Adrenal gland (tissue), 12 donors: ENCODE results near the gene HOXA1. TPM values are rescaled to one million over a fixed set of nuclear protein-coding genes. Genes with fewer than 3 reads are reported as not detected.

Experiments used
- DNase-seq, 7 donors: peaks; one replicate each; pipeline ENCODE4 v3.0.0-alpha.2; 2019 to 2020
- H3K27ac ChIP-seq, 5 donors: fragments of 200-600 bp; sonication (generic) in 4 of 5; 1 replicate in 3 of 5; 2 replicates in 2 of 5; pipeline versions ENCODE4 v1.5.1 to v1.8.0; 2016 to 2020; ENCODE audit warnings: mild to moderate bottlenecking in 1 of 5
- H3K27me3 ChIP-seq: fragments of 200-600 bp; 2 replicates; pipeline ENCODE4 v1.8.0; 2021
- H3K36me3 ChIP-seq, 2 donors: fragments of 200-600 bp; replicated peaks in 1 of 2; 1 replicate in 1 of 2; 2 replicates in 1 of 2; pipeline versions ENCODE4 v1.5.1 to v1.8.0; 2018 to 2022
- H3K4me1 ChIP-seq, 2 donors: fragments of 200-600 bp; replicated peaks in 1 of 2; 1 replicate in 1 of 2; 2 replicates in 1 of 2; pipeline versions ENCODE4 v1.5.1 to v1.8.0; 2018 to 2021
- H3K4me3 ChIP-seq, 4 donors: fragments of 200-600 bp; sonication (generic) in 3 of 4; one replicate each; pipeline ENCODE4 v1.5.1; 2016 to 2018
- H3K9me3 ChIP-seq, 3 donors: fragments of 200-600 bp; sonication (generic) in 1 of 3; replicated peaks in 1 of 3; 1 replicate in 2 of 3; 2 replicates in 1 of 3; pipeline versions ENCODE4 v1.5.1 to v1.8.0; 2016 to 2021
- CTCF ChIP-seq, 6 experiments: fragments of 450-650 bp in 4 of 6; fragments of 200-600 bp in 2 of 6; sonication (generic) in 1 of 6; IDR thresholded peaks; 1 replicate in 5 of 6; 2 replicates in 1 of 6; pipeline versions ENCODE4 v1.5.1 to v1.8.0; 2016 to 2021; ENCODE audit warnings: antibody characterized with exemption in 6 of 6, mild to moderate bottlenecking in 2 of 6, moderate library complexity in 1 of 6
- POLR2A ChIP-seq, 2 donors: fragments of 450-650 bp; IDR thresholded peaks; one replicate each; pipeline ENCODE4 v1.6.1; 2017; ENCODE audit warnings: antibody characterized with exemption in 2 of 2, mild to moderate bottlenecking in 2 of 2, moderate library complexity in 1 of 2
- WGBS, 4 donors: extraction: QIAGEN DNeasy Blood & Tissue Kit in 2 of 4; methylation state at CpG; one replicate each; pipeline versions ENCODE4 v1.1.5 to v1.1.7; 2013 to 2017; 5-methylcytosine and 5-hydroxymethylcytosine counted together
- intact Hi-C, 2 donors: fragments of 100-400 bp; cut with DNase I; formaldehyde crosslinking; loops; one replicate each; pipeline versions ENCODE4 v1.14.1 to v1.15.0; 2022 to 2023
- polyA plus RNA-seq, 3 donors: library from polyadenylated mRNA; stranded (reverse); fragments of 200-250 nt in 2 of 3; fragments of 350-450 nt in 1 of 3; fragmentation: Illumina TruSeq in 1 of 3; extraction: RNeasy Lipid Tissue Mini Kit (QIAGEN cat#74804) in 1 of 3; gene quantifications; one replicate each; pipeline ENCODE4 v1.2.3, GENCODE V29; 2013 to 2014
- total RNA-seq, 9 donors: library from RNA; depleted of rRNA in 4 of 9; stranded (reverse); fragments of >200 nt in 4 of 9; fragments of 120-200 nt in 1 of 9; fragmentation: NEBNext Ultra II Directional in 1 of 9; extraction: Animal tissue kit (Norgen Biotek cat#: 25700) in 1 of 9; gene quantifications; one replicate each; pipeline versions ENCODE4 v1.1.0 to v1.2.4, GENCODE V29; 2013 to 2023
- donor health status: healthy with polysubstance abuse.
- donor health status: Bipolar disorder and iron deficiency.
- donor health status: DM: yes; HTN: yes; CAD: no.
- donor health status: DM: no; HTN: no; CAD: no.
- donor health status: DM: no; HTN: no; CAD: no.
- donor health status: DM: yes; HTN: yes; CAD: no.

HOXA1 gene
- total and polyA plus RNA-seq, 12 donors: 0.18 to 4.4 (median 0.90) TPM; not detected in 1

DNA sequence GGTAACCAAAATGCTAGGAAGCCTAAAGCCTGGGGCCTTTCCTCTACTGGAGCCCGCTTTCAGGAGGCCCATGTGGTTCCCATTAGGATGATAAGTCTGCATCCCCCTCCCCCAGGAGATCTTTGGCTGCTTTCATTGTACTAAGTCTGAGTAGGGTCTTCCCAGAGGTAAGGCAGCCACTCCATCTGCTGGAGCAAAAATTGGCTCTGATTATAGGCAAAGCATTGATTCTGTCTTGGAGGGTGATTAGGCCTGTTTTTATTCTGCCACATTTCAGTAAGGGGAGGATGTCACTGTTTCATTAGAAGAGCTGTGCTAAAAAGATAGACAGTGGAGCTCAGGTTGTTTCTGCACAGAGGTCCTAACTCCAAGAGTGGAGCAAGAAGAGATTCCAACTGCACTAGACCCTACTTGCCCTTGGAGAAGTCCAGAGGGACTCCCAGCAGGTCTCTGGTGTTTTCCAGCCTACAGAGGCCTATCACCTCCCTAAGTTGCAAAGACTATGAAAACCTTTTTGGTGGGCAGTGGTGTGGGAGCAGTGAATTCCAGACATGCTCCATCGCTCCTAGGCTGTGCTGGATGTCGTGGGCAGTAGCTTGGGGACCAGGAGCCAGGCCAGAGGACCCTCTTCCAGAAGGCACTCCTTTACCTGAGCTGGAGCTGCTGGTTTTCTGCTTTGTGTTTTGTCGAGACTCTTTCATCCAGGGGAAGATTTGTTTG is 13.8 kb upstream of the HOXA1 start:
- TF ChIP-seq POLR2A (IDR thresholded peaks at IDR 0.05): no peak
- no peak for TF ChIP-seq CTCF (IDR thresholded peaks at IDR 0.05)
- Histone ChIP-seq H3K9me3 (no peaks in the 10 kb centered on the region), H3K27me3 (no peaks in the 10 kb centered on the region), H3K4me1 (peaks cover 0 to 17% of the 10 kb centered on the region in 2 donors), H3K4me3 (no peak overlapping the region), H3K36me3 (no peaks in the 10 kb centered on the region), H3K27ac (peak overlapping the region in 3 of 5 donors; percentile 36 to 97 (median 90))
- WGBS, 4 donors: 80 to 100% (median 90%) methylated on average over 2 to 4 of the region's 4 CpGs
- DNase-seq: no peak
- intact Hi-C loops: loop anchor here in 1 of 2 donors (10.0 kb wide), 1 partner anchor 245 kb away; the partner anchor contains the start of gene SKAP2

DNA sequence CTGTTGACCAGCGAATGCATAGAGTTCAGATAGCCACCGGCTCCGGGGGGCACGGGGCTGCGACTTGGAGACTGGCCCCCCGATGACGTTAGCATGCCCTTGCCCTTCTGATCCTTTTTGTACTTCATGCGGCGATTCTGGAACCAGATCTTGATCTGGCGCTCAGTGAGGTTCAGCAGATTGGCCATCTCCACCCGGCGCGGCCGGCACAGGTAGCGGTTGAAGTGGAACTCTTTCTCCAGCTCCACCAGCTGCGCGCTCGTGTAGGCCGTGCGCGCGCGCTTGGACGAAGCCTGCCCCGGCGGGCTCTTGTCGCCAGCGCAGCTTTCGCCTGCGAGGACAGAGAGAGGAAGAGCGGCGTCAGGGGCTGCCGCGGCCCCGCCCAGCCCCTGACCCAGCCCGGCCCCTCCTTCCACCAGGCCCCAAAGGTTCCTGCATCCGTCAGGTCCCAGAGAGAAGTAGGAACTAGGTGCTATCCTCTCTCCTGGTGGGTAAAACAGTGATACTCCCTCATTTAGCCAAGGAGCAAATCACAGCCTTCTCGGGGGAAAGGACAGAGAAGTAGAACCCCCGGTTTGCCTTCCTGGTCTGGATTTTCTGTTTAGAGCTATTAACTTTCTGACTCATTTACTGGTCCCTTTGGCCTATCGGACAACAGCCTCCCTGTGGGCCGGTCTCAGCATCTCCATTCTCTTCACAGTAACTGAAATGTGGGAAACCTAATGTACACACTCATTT is 12.8 kb upstream of the HOXA1 start:
- H3K36me3 ChIP-seq: no peaks in the 10 kb centered on the region
- peaks cover 0 to 17% of the 10 kb centered on the region in 2 donors for H3K4me1 ChIP-seq
- peak in 1 of 2 donors; percentile 71 for TF ChIP-seq POLR2A (IDR thresholded peaks at IDR 0.05)
- TF ChIP-seq CTCF (IDR thresholded peaks at IDR 0.05): peak in 2 of 6 experiments; percentile 23 to 33
- H3K27me3 ChIP-seq: no peaks in the 10 kb centered on the region
- peak overlapping the region in 2 of 4 donors; percentile 2 to 45 for H3K4me3 ChIP-seq
- DNase-seq: peak in 3 of 7 donors; percentile 67 to 71 (median 69)
- no peaks in the 10 kb centered on the region for H3K9me3 ChIP-seq
- intact Hi-C loops: loop anchor here in 1 of 2 donors (10.0 kb wide), 1 partner anchor 244 kb away; the partner anchor contains the start of gene SKAP2
- H3K27ac ChIP-seq: peak overlapping the region; percentile 39 to 97 (median 61)
- WGBS, 4 donors: 30 to 51% (median 39%) methylated on average over 11 to 41 of the region's 41 CpGs

DNA sequence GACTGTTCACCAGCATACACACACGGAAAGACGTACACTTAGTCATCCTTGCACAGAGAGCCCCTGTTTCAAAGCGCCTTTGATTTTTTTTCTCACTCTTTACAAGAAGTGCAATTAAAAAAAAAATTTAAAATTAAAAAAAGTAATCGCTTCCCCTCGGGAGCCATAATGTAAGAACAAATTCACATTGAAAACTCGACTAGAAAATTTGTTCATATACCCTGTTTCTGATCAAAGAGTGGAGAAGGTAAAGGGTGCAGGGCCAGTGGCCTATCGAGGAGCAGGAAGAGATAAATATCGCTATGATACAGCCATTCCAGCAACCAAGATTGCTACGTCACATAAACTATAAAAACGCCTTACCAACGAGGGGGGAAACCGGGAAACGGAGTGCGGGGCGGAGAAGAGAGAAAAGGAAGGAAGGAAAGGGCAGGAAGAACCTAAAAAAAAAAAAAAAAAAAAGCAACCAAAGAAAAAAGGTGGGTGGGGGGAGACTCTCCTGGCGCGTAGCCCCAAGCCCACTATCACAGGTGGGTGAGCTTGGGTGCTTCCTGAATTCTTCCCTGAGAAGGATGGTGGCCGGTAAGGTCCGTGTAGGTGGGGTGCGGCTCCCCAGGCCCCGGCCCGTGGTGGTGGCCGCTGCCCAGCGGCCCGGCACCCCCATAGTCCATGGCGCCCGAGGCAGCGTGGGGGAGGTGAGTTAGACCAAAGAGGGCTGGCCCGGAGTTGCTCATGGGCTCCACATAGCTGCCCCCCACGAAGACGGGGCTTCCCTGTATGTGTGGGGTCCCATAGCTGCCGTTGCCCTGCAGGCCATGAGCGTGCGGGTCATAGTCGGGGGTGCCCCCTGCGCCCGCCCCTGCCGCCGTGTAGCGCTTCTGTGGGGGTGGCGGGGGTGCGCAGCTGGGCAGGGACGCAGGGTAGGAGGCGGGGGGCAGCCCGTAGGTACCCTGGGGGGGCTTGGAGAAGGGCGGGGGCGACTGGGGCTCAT is 11.9 kb upstream of the HOXA1 start:
- peak overlapping the region in 4 of 5 donors; percentile 50 to 97 (median 76) for H3K27ac ChIP-seq
- H3K36me3 ChIP-seq: no peaks in the 10 kb centered on the region
- H3K27me3 ChIP-seq: no peaks in the 10 kb centered on the region
- TF ChIP-seq POLR2A (IDR thresholded peaks at IDR 0.05): no peak
- TF ChIP-seq CTCF (IDR thresholded peaks at IDR 0.05): no peak
- intact Hi-C loops: loop anchor here in 1 of 2 donors (10.0 kb wide), 1 partner anchor 243 kb away; the partner anchor contains the start of gene SKAP2
- DNase-seq: peak in 1 of 7 donors; percentile 24
- no peaks in the 10 kb centered on the region for H3K9me3 ChIP-seq
- H3K4me1 ChIP-seq: peaks cover 0 to 18% of the 10 kb centered on the region in 2 donors
- peak overlapping the region in 2 of 4 donors; percentile 2 to 45 for H3K4me3 ChIP-seq
- 47 to 81% (median 58%) methylated on average over 19 to 47 of the region's 47 CpGs for whole genome bisulfite sequencing, 4 donors
